Measurements from ENCODE around the gene TRPV6. TPM values are rescaled to one million over a fixed set of nuclear protein-coding genes. Genes with fewer than 3 reads are reported as not detected.

The TRPV6 gene
- total and polyA plus RNA-seq, 2 experiments from 2014 or later, result 3.5 to 3.7 TPM

DNA sequence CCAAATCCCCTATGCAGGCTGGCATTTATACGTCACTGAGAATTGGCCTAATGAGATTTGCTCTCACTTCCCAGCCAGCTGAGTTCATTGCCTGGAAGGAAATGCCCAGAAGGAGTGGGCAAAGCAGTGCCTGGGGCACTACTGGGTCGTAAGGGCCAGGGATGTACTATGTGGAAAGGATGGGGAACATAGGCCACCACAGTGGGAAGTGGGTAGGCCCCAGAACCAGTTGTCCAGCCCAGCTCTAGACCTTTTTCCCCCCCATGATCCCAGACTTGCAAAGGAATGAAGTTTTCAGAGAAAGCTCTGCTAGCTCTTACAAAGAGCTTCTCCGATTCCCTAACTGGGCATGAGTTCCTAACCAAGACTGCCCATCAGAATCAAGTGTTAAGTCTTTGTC, 34.1 kb upstream of the TRPV6 start:
- Histone ChIP-seq H2AFZ (no peak overlapping the region), H3K9me3 (ENCODE audit: low read depth) (no peaks in the 10 kb centered on the region), H3K4me3 (no peak overlapping the region), H3K79me2 (no peaks in the 10 kb centered on the region), H4K20me1 (ENCODE audit: insufficient read depth, poor library complexity, severe bottlenecking) (no peaks in the 10 kb centered on the region), H3K4me1 (ENCODE audit: insufficient read depth) (peaks cover 9% of the 10 kb centered on the region), H3K9me2 (replicated peaks; ENCODE audit: insufficient read depth) (no peaks in the 10 kb centered on the region), H3K27ac (no peak overlapping the region), H3K4me2 (no peak overlapping the region), H3K27me3 (no peaks in the 10 kb centered on the region), H3K36me3 (replicated peaks; ENCODE audit: insufficient read depth, low read depth) (no peaks in the 10 kb centered on the region)
- TF ChIP-seq EZH2phosphoT487 (IDR thresholded peaks at IDR 0.05; ENCODE audit: low read depth, severe bottlenecking, unreplicated experiment), result no peak
- TF ChIP-seq EZH2 (IDR thresholded peaks at IDR 0.05; ENCODE audit: borderline replicate concordance), result no peak
- TF ChIP-seq, protein P1, sequence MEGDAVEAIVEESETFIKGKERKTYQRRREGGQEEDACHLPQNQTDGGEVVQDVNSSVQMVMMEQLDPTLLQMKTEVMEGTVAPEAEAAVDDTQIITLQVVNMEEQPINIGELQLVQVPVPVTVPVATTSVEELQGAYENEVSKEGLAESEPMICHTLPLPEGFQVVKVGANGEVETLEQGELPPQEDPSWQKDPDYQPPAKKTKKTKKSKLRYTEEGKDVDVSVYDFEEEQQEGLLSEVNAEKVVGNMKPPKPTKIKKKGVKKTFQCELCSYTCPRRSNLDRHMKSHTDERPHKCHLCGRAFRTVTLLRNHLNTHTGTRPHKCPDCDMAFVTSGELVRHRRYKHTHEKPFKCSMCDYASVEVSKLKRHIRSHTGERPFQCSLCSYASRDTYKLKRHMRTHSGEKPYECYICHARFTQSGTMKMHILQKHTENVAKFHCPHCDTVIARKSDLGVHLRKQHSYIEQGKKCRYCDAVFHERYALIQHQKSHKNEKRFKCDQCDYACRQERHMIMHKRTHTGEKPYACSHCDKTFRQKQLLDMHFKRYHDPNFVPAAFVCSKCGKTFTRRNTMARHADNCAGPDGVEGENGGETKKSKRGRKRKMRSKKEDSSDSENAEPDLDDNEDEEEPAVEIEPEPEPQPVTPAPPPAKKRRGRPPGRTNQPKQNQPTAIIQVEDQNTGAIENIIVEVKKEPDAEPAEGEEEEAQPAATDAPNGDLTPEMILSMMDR (IDR thresholded peaks at IDR 0.05; ENCODE audit: poor library complexity), result no peak
- no peak for DNase-seq (ENCODE audit: low spot score)
- WGBS (ENCODE audit: low lambda C conversion rate, missing lambda C conversion rate), result 97% methylated on average over 3 of the region's 3 CpGs

GRCh38 chr7:142918901-142919300, 33.4 kb upstream of the TRPV6 start:
- Histone ChIP-seq H3K27ac (no peak overlapping the region), H3K79me2 (no peaks in the 10 kb centered on the region), H3K4me1 (ENCODE audit: insufficient read depth) (peaks cover 16% of the 10 kb centered on the region), H3K4me2 (no peak overlapping the region), H3K4me3 (no peak overlapping the region), H3K9me3 (ENCODE audit: low read depth) (no peaks in the 10 kb centered on the region), H3K9me2 (replicated peaks; ENCODE audit: insufficient read depth) (no peaks in the 10 kb centered on the region), H3K36me3 (replicated peaks; ENCODE audit: insufficient read depth, low read depth) (no peaks in the 10 kb centered on the region), H2AFZ (no peak overlapping the region), H3K27me3 (no peaks in the 10 kb centered on the region), H4K20me1 (ENCODE audit: insufficient read depth, poor library complexity, severe bottlenecking) (no peaks in the 10 kb centered on the region)
- WGBS (ENCODE audit: low lambda C conversion rate, missing lambda C conversion rate), result 83% methylated on average over 2 of the region's 2 CpGs
- DNase-seq (ENCODE audit: low spot score), result no peak
- TF ChIP-seq, protein P1 (IDR thresholded peaks at IDR 0.05; ENCODE audit: poor library complexity), result no peak
- no peak for TF ChIP-seq EZH2phosphoT487 (IDR thresholded peaks at IDR 0.05; ENCODE audit: low read depth, severe bottlenecking, unreplicated experiment)
- TF ChIP-seq EZH2 (IDR thresholded peaks at IDR 0.05; ENCODE audit: borderline replicate concordance), result no peak

DNA sequence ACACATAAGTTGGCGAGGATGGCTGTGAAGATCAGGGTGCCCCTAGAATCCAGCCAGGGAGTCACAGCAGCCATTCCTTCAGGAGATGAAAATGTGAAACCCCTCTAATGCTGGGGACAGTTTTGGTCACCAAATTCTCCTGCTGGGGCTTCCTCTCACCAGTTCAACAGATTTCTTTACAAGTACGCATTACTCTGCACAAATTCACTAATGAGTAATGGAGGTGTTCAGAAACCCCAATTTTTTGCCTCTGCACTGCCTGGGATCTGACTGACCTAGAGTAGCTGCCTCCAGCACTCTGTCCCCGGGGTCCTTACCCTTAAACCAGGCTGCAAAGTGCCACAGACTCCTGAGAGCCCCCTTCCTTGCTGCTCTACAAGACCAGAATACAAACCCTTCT, 31.9 kb upstream of the TRPV6 start:
- WGBS (ENCODE audit: low lambda C conversion rate, missing lambda C conversion rate), result 93% methylated on average over 3 of the region's 3 CpGs
- no peaks in the 10 kb centered on the region for H3K9me3 ChIP-seq (ENCODE audit: low read depth)
- no peak overlapping the region for H3K27ac ChIP-seq
- no peaks in the 10 kb centered on the region for H3K27me3 ChIP-seq
- H3K4me3 ChIP-seq, result no peak overlapping the region
- no peaks in the 10 kb centered on the region for H4K20me1 ChIP-seq (ENCODE audit: insufficient read depth, poor library complexity, severe bottlenecking)
- peaks cover 9% of the 10 kb centered on the region for H3K4me1 ChIP-seq (ENCODE audit: insufficient read depth)
- no peaks in the 10 kb centered on the region for H3K79me2 ChIP-seq
- H3K4me2 ChIP-seq, result no peak overlapping the region
- no peak overlapping the region for H2AFZ ChIP-seq
- TF ChIP-seq EZH2 (IDR thresholded peaks at IDR 0.05; ENCODE audit: borderline replicate concordance), result no peak
- TF ChIP-seq, protein P1 (IDR thresholded peaks at IDR 0.05; ENCODE audit: poor library complexity), result no peak
- TF ChIP-seq EZH2phosphoT487 (IDR thresholded peaks at IDR 0.05; ENCODE audit: low read depth, severe bottlenecking, unreplicated experiment), result no peak
- no peak for DNase-seq (ENCODE audit: low spot score)
- no peaks in the 10 kb centered on the region for H3K36me3 ChIP-seq (replicated peaks; ENCODE audit: insufficient read depth, low read depth)
- H3K9me2 ChIP-seq (replicated peaks; ENCODE audit: insufficient read depth), result no peaks in the 10 kb centered on the region

GRCh38 chr7:142916508-142916907, 31.0 kb upstream of the TRPV6 start:
- Histone ChIP-seq H3K79me2 (no peaks in the 10 kb centered on the region), H3K4me2 (no peak overlapping the region), H3K27me3 (no peaks in the 10 kb centered on the region), H3K36me3 (replicated peaks; ENCODE audit: insufficient read depth, low read depth) (no peaks in the 10 kb centered on the region), H3K4me3 (no peak overlapping the region), H3K9me2 (replicated peaks; ENCODE audit: insufficient read depth) (no peaks in the 10 kb centered on the region), H4K20me1 (ENCODE audit: insufficient read depth, poor library complexity, severe bottlenecking) (no peaks in the 10 kb centered on the region), H2AFZ (no peak overlapping the region), H3K4me1 (ENCODE audit: insufficient read depth) (peaks cover 9% of the 10 kb centered on the region), H3K9me3 (ENCODE audit: low read depth) (no peaks in the 10 kb centered on the region), H3K27ac (no peak overlapping the region)
- 46% methylated on average over 2 of the region's 2 CpGs for WGBS (ENCODE audit: low lambda C conversion rate, missing lambda C conversion rate)
- DNase-seq (ENCODE audit: low spot score), result no peak
- no peak for TF ChIP-seq EZH2phosphoT487 (IDR thresholded peaks at IDR 0.05; ENCODE audit: low read depth, severe bottlenecking, unreplicated experiment)
- TF ChIP-seq EZH2 (IDR thresholded peaks at IDR 0.05; ENCODE audit: borderline replicate concordance), result no peak
- TF ChIP-seq, protein P1 (IDR thresholded peaks at IDR 0.05; ENCODE audit: poor library complexity), result no peak
